HEK293 (cell line): Measurements from ENCODE around the gene SBSN.

Source experiments
- CTCF ChIA-PET: fragments of 350-600 bp; formaldehyde crosslinking; extraction: SDS; loops from one replicate; lab custom pipeline; 2021; ENCODE audit warnings: antibody characterized with exemption; lab: Yijun Ruan, JAX
- POLR2A ChIA-PET: fragments of 300-600 bp; formaldehyde crosslinking; extraction: SDS; loops from one replicate; lab custom pipeline; 2020; ENCODE audit warnings: antibody characterized with exemption, inconsistent platforms; lab: Yijun Ruan, JAX
- H3K27ac ChIP-seq: fragments of 200-500 bp; sonication (Bioruptor generic); 2 replicates; pipeline ENCODE4 v1.5.1; 2014; ENCODE audit warnings: low read depth, low read length, control low read depth, inconsistent platforms; ENCODE audit errors: extremely low read depth
- H3K36me3 ChIP-seq, 2 experiments: fragments of 200-500 bp in 1 of 2; sonication (Bioruptor generic) in 1 of 2; 1 replicate in 1 of 2; 2 replicates in 1 of 2; pipeline ENCODE4 v1.5.1; 2014 to 2017; ENCODE audit warnings: inconsistent platforms in 2 of 2, low read length in 2 of 2; ENCODE audit not compliant: control insufficient read depth in 2 of 2, insufficient read depth in 1 of 2
- H3K4me1 ChIP-seq: fragments of 200-500 bp; sonication (Bioruptor generic); 2 replicates; pipeline ENCODE4 v1.5.1; 2014; ENCODE audit warnings: mild to moderate bottlenecking, low read length, inconsistent platforms; ENCODE audit not compliant: control insufficient read depth, insufficient read depth
- H3K4me3 ChIP-seq: 2 replicates; pipeline ENCODE4 v1.5.1; 2011; ENCODE audit warnings: low read depth, mild to moderate bottlenecking, control low read depth, low read length, moderate library complexity
- H3K9me3 ChIP-seq: fragments of 200-500 bp; sonication (Bioruptor generic); 2 replicates; pipeline ENCODE4 v1.5.1; 2014; ENCODE audit warnings: low read depth, low read length, inconsistent platforms; ENCODE audit not compliant: control insufficient read depth, insufficient read depth
- EGR2 ChIP-seq: fragments of 450-650 bp; formaldehyde crosslinking; IDR thresholded peaks from 2 replicates; pipeline ENCODE4 v1.5.1; 2016; ENCODE audit warnings: low read depth, missing biosample characterization, missing genetic modification characterization
- GLI2 ChIP-seq: fragments of 450-650 bp; formaldehyde crosslinking; IDR thresholded peaks from 2 replicates; pipeline ENCODE4; 2017; ENCODE audit warnings: missing biosample characterization, missing genetic modification characterization, low read depth, borderline replicate concordance
- HIC1 ChIP-seq: fragments of 450-650 bp; formaldehyde crosslinking; IDR thresholded peaks from 2 replicates; pipeline ENCODE4 v1.5.1; 2016; ENCODE audit warnings: missing biosample characterization, missing genetic modification characterization
- HOXC10 ChIP-seq: sonication (generic); formaldehyde crosslinking; IDR thresholded peaks from 2 replicates; pipeline ENCODE4 v1.8.1; 2023; ENCODE audit warnings: mild to moderate bottlenecking, missing genetic modification reagents
- KLF1 ChIP-seq: fragments of 450-650 bp; formaldehyde crosslinking; IDR thresholded peaks from 2 replicates; pipeline ENCODE4 v1.5.1; 2016; ENCODE audit warnings: missing biosample characterization, missing genetic modification characterization
- KLF16 ChIP-seq: fragments of 450-650 bp; formaldehyde crosslinking; IDR thresholded peaks from 2 replicates; pipeline ENCODE4 v1.5.1; 2017; ENCODE audit warnings: missing biosample characterization, missing genetic modification characterization
- KLF17 ChIP-seq: fragments of 450-650 bp; formaldehyde crosslinking; IDR thresholded peaks from 2 replicates; pipeline ENCODE4 v1.5.1; 2016; ENCODE audit warnings: missing biosample characterization, missing genetic modification characterization
- KLF7 ChIP-seq: fragments of 450-650 bp; formaldehyde crosslinking; IDR thresholded peaks from 2 replicates; pipeline ENCODE4 v1.5.1; 2016; ENCODE audit warnings: missing biosample characterization, missing genetic modification characterization, borderline replicate concordance
- MZF1 ChIP-seq: fragments of 450-650 bp; formaldehyde crosslinking; IDR thresholded peaks from 2 replicates; pipeline ENCODE4 v1.5.1; 2017; ENCODE audit warnings: missing biosample characterization, missing genetic modification characterization, borderline replicate concordance
- PRDM1 ChIP-seq: fragments of 450-650 bp; formaldehyde crosslinking; IDR thresholded peaks from 2 replicates; pipeline ENCODE4; 2016; ENCODE audit warnings: missing biosample characterization, missing genetic modification characterization
- REPIN1 ChIP-seq: fragments of 450-650 bp; formaldehyde crosslinking; IDR thresholded peaks from 2 replicates; pipeline ENCODE4 v1.5.1; 2017; ENCODE audit warnings: missing biosample characterization, missing genetic modification characterization, low read depth
- SALL2 ChIP-seq: fragments of 450-650 bp; formaldehyde crosslinking; IDR thresholded peaks from 2 replicates; pipeline ENCODE4 v1.5.0; 2017; ENCODE audit warnings: missing biosample characterization, mild to moderate bottlenecking, missing genetic modification characterization, borderline replicate concordance
- YY2 ChIP-seq: fragments of 450-650 bp; formaldehyde crosslinking; IDR thresholded peaks from 2 replicates; pipeline ENCODE4 v1.5.1; 2016; ENCODE audit warnings: missing biosample characterization, missing genetic modification characterization
- ZBTB8A ChIP-seq: fragments of 450-650 bp; formaldehyde crosslinking; IDR thresholded peaks from 2 replicates; pipeline ENCODE4 v1.5.1; 2016; ENCODE audit warnings: missing biosample characterization, missing genetic modification characterization
- ZFHX2 ChIP-seq: fragments of 450-650 bp; formaldehyde crosslinking; conservative IDR thresholded peaks from 2 replicates; pipeline ENCODE4 v1.5.1; 2016; ENCODE audit warnings: missing biosample characterization, missing genetic modification characterization
- ZFP37 ChIP-seq: fragments of 450-650 bp; formaldehyde crosslinking; IDR thresholded peaks from 2 replicates; pipeline ENCODE4 v1.5.1; 2016; ENCODE audit warnings: missing biosample characterization, missing genetic modification characterization
- ZNF121 ChIP-seq: fragments of 450-650 bp; formaldehyde crosslinking; IDR thresholded peaks from 2 replicates; pipeline ENCODE4 v1.5.1; 2016; ENCODE audit warnings: missing biosample characterization, missing genetic modification characterization
- ZNF140 ChIP-seq: fragments of 450-650 bp; formaldehyde crosslinking; IDR thresholded peaks from 2 replicates; pipeline ENCODE4 v1.5.1; 2016; ENCODE audit warnings: missing biosample characterization, missing genetic modification characterization
- ZNF266 ChIP-seq: fragments of 450-650 bp; formaldehyde crosslinking; IDR thresholded peaks from 2 replicates; pipeline ENCODE4 v1.5.1; 2016; ENCODE audit warnings: missing biosample characterization, missing genetic modification characterization, low read depth
- ZNF341 ChIP-seq: fragments of 450-650 bp; formaldehyde crosslinking; IDR thresholded peaks from 2 replicates; pipeline ENCODE4; 2016; ENCODE audit warnings: low read depth, missing biosample characterization, missing genetic modification characterization
- ZNF391 ChIP-seq: fragments of 450-650 bp; formaldehyde crosslinking; IDR thresholded peaks from 2 replicates; pipeline ENCODE4 v1.5.1; 2016; ENCODE audit warnings: low read depth, missing biosample characterization, missing genetic modification characterization, borderline replicate concordance
- ZNF433 ChIP-seq: fragments of 450-650 bp; formaldehyde crosslinking; IDR thresholded peaks from 2 replicates; pipeline ENCODE4 v1.5.1; 2016; ENCODE audit warnings: missing biosample characterization, missing genetic modification characterization, low read depth
- ZNF548 ChIP-seq: fragments of 450-650 bp; formaldehyde crosslinking; IDR thresholded peaks from 2 replicates; pipeline ENCODE4 v1.5.1; 2016; ENCODE audit warnings: missing biosample characterization, missing genetic modification characterization
- ZNF571 ChIP-seq: fragments of 450-650 bp; formaldehyde crosslinking; IDR thresholded peaks from 2 replicates; pipeline ENCODE4 v1.5.0; 2017; ENCODE audit warnings: missing biosample characterization, missing genetic modification characterization
- ZNF610 ChIP-seq: fragments of 450-650 bp; formaldehyde crosslinking; IDR thresholded peaks from 2 replicates; pipeline ENCODE4 v1.5.1; 2016; ENCODE audit warnings: missing biosample characterization, missing genetic modification characterization, borderline replicate concordance
- ZNF621 ChIP-seq: fragments of 450-650 bp; formaldehyde crosslinking; IDR thresholded peaks from 2 replicates; pipeline ENCODE4 v1.5.1; 2017; ENCODE audit warnings: missing biosample characterization, missing genetic modification characterization
- ZNF629 ChIP-seq: fragments of 450-650 bp; formaldehyde crosslinking; IDR thresholded peaks from 2 replicates; pipeline ENCODE4 v1.5.1; 2017; ENCODE audit warnings: missing biosample characterization, missing genetic modification characterization
- ZNF747 ChIP-seq: fragments of 450-650 bp; formaldehyde crosslinking; IDR thresholded peaks from 2 replicates; pipeline ENCODE4 v1.5.1; 2016; ENCODE audit warnings: missing biosample characterization, missing genetic modification characterization
- ZNF768 ChIP-seq: fragments of 450-650 bp; formaldehyde crosslinking; IDR thresholded peaks from 2 replicates; pipeline ENCODE4 v1.5.1; 2018; ENCODE audit warnings: missing biosample characterization, mild to moderate bottlenecking, missing genetic modification characterization
- TF ChIP-seq, protein P1 (sequence below): fragments of 450-650 bp; formaldehyde crosslinking; IDR thresholded peaks from 2 replicates; pipeline ENCODE4 v1.5.1; 2017; ENCODE audit warnings: missing biosample characterization, missing genetic modification characterization

Gene SBSN

DNA sequence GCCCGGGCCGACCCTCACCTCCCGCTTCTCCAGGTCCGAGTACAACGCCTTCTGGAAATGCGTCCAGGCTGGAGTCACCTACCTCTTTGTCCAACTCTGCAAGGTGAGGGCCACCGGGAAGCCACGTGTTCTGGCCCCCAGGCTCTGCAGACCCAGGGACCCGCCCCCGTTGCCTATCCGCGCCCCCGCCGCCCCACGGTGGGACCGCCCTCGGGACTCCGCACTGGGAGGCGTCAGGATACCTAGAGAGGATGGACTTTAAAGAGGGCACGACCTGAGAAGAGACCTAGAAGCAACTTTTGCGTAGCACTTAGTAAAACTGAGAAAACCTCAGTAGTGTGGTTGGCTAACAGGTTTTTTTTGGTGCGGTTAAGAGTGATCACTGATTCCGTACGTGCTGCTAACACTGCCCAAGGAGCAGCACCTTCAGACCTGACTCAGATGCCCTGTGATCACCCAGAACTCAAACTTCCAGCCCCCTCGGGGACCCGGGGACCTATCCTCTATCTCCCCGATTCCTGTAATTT, 17.8 kb upstream of the SBSN start (continued):
- TF ChIP-seq REPIN1 (tag by site-specific recombination) (0 out of 2 replicates have a peak, but pooled peaks have one; percentile 85), ZNF571 (tag by site-specific recombination) (no peak), KLF7 (no peak; the same call in 1 of the 2 replicates), PRDM1 (tag by site-specific recombination) (no peak), KLF1 (peak; percentile 60), ZFHX2 (tag by site-specific recombination) (peak; percentile 76), ZNF391 (no peak; the same call in 1 of the 2 replicates), ZNF433 (tag by site-specific recombination) (no peak), ZNF341 (tag by site-specific recombination) (peak; percentile 37; the same call in 1 of the 2 replicates), HOXC10 (CRISPR knock-in tag) (no peak), ZNF621 (tag by site-specific recombination) (no peak), ZNF747 (tag by site-specific recombination) (no peak), HIC1 (tag by site-specific recombination) (no peak), EGR2 (peak; percentile 79), ZNF266 (tag by site-specific recombination) (no peak), ZNF629 (tag by site-specific recombination) (no peak)

GRCh38 chr19:35545001-35545854, 17.1 kb upstream of the SBSN start, which contains the start of gene TMEM147:
TMEM147 (plus strand) TSS chr19:35545626; CDS start chr19:35545740, 114 bp downstream.
- peak within 1 kb of the TSS; percentile 94 for H3K27ac ChIP-seq
- ChIA-PET CTCF (interaction anchor here (0.6 to 2.5 kb wide), 6 partner anchors 11 to 193 kb away, joined by 3 to 17 read pairs (median 5); no protein-coding TSS in a partner anchor), POLR2A (interaction anchor here (1.0 to 2.6 kb wide), 6 partner anchors 10 to 595 kb away, joined by 3 to 14 read pairs (median 4); partner anchors contain the start of genes CAPNS1 and COX6B1)
- peaks cover 50 to 62% of the 10 kb centered on the region in 2 experiments for H3K36me3 ChIP-seq
- H3K4me3 ChIP-seq: peak within 1 kb of the TSS; percentile 62
- H3K9me3 ChIP-seq: no peaks in the 10 kb centered on the region
- H3K4me1 ChIP-seq: peaks cover 16% of the 10 kb centered on the region
- TF ChIP-seq SALL2 (no peak), YY2 (tag by site-specific recombination) (peak; percentile 29), ZFP37 (tag by site-specific recombination) (peak; percentile 94), ZNF391 (no peak; the same call in 1 of the 2 replicates), GLI2 (tag by site-specific recombination) (no peak), KLF17 (peak; percentile 94), ZBTB8A (tag by site-specific recombination) (peak; percentile 98), ZNF548 (tag by site-specific recombination) (peak; percentile 27; the same call in 1 of the 2 replicates), MZF1 (tag by site-specific recombination) (0 out of 2 replicates have a peak, but pooled peaks have one; percentile 63), ZNF140 (tag by site-specific recombination) (no peak), ZNF121 (tag by site-specific recombination) (no peak), ZNF610 (tag by site-specific recombination) (0 out of 2 replicates have a peak, but pooled peaks have one; percentile 38), KLF16 (tag by site-specific recombination) (peak; percentile 83; the same call in 1 of the 2 replicates), ZNF768 (tag by site-specific recombination) (no peak; the same call in 1 of the 2 replicates)
- TF ChIP-seq, protein P1, sequence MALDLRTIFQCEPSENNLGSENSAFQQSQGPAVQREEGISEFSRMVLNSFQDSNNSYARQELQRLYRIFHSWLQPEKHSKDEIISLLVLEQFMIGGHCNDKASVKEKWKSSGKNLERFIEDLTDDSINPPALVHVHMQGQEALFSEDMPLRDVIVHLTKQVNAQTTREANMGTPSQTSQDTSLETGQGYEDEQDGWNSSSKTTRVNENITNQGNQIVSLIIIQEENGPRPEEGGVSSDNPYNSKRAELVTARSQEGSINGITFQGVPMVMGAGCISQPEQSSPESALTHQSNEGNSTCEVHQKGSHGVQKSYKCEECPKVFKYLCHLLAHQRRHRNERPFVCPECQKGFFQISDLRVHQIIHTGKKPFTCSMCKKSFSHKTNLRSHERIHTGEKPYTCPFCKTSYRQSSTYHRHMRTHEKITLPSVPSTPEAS (tag by site-specific recombination): no peak
